ENCODE data around the gene IFNL1.
"Not testable (repeated sequence)": the region's sequence is repeated elsewhere in the genome, so short reads cannot be mapped to it uniquely, and the experiment has no call there.

GRCh38 chr19:39332738-39333137 is 36.5 kb downstream of the IFNL1 start:
- not testable (repeated sequence) for TF ChIP-seq RXRA (IDR thresholded peaks at IDR 0.05); HNF4G (IDR thresholded peaks at IDR 0.05); RAD21 (IDR thresholded peaks at IDR 0.05); CTCF (IDR thresholded peaks at IDR 0.05; ENCODE audit: low read depth, low read length, missing input control); MAX (IDR thresholded peaks at IDR 0.05); NR2F2 (IDR thresholded peaks at IDR 0.05); GABPA (IDR thresholded peaks at IDR 0.05 in 1 of 2, conservative IDR thresholded peaks at IDR 0.05 in 1 of 2); ZBTB33 (IDR thresholded peaks at IDR 0.05); REST (IDR thresholded peaks at IDR 0.05); YY1 (IDR thresholded peaks at IDR 0.05)
